Breast epithelium (tissue), 3 donors: Measurements from ENCODE around the gene TGFBR3.

Experiments
- POLR2A ChIP-seq: fragments of 450-650 bp; IDR thresholded peaks from one replicate; pipeline ENCODE4 v1.6.1; 2016; ENCODE audit warnings: antibody characterized with exemption, mild to moderate bottlenecking, moderate library complexity
- POLR2AphosphoS5 ChIP-seq, 3 donors: sonication (generic); formaldehyde crosslinking; IDR thresholded peaks; one replicate each; pipeline ENCODE4 v1.6.1; 2017; ENCODE audit warnings: antibody characterized with exemption in 3 of 3
- TF ChIP-seq, protein P1 (sequence below), 3 donors: fragments of 450-650 bp; IDR thresholded peaks; one replicate each; pipeline ENCODE4 v1.5.1; 2016 to 2017; ENCODE audit warnings: antibody characterized with exemption in 3 of 3, mild to moderate bottlenecking in 3 of 3, moderate library complexity in 3 of 3

DNA sequence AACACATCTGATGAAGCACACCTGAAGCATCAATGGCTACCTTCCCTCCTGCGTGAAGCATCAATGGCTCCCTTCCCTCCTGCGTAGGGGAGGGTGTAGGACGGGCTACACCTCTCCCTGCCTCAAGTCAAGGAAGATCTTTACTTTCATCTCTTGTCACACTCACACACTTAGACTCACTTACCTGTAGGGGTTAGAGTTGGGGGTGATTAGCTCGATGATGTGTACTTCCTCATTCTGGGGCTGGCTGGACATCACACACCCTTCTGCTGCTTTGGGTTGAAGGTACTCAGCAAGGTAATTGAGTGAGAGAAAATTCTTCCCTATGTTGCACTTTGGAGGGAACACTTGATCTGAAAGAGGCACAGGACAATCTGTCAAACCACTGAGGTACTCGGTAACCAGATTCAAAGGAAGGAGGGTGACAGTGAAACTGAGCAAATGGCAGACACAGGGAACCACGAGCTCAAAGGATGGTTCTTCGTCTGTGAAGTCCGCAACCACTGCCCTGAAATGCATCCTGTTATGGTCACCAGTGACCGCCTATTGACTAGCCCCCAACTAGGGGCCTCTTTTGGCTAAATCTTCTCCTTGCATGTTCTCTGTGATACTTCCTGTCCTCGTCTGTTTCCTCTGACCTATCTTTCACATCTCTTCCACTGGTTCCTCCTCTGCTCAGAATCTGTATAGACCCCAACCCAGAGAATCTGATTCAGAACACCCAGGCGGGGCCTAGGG is 156.2 kb downstream of the TGFBR3 start:
- TF ChIP-seq, protein P1, sequence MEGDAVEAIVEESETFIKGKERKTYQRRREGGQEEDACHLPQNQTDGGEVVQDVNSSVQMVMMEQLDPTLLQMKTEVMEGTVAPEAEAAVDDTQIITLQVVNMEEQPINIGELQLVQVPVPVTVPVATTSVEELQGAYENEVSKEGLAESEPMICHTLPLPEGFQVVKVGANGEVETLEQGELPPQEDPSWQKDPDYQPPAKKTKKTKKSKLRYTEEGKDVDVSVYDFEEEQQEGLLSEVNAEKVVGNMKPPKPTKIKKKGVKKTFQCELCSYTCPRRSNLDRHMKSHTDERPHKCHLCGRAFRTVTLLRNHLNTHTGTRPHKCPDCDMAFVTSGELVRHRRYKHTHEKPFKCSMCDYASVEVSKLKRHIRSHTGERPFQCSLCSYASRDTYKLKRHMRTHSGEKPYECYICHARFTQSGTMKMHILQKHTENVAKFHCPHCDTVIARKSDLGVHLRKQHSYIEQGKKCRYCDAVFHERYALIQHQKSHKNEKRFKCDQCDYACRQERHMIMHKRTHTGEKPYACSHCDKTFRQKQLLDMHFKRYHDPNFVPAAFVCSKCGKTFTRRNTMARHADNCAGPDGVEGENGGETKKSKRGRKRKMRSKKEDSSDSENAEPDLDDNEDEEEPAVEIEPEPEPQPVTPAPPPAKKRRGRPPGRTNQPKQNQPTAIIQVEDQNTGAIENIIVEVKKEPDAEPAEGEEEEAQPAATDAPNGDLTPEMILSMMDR (IDR thresholded peaks at IDR 0.05): no peak
- TF ChIP-seq POLR2A (no peak), POLR2AphosphoS5 (IDR thresholded peaks at IDR 0.05) (no peak)
